Natural killer cell treated with Interleukin-12 subunit alpha and Interleukin-12 subunit beta and Interleukin-15 and Interleukin-18, amount 100 ng/mL, for 72 hours (primary cell): ENCODE measurements around the gene KDM6A. TPM values are rescaled to one million over a fixed set of nuclear protein-coding genes. Genes with fewer than 3 reads are reported as not detected.
"Not testable (repeated sequence)": the region's sequence is repeated elsewhere in the genome, so short reads cannot be mapped to it uniquely, and the experiment has no call there.

Experiments used
- ATAC-seq, 2 donors: fragments of 150-1000 bp; cut with Tn5 transposase in 1 of 2; sonication (Bioruptor Pico), chemical (Tn5 transposase) in 1 of 2; 2 replicates each; pipeline ENCODE4 v1.10.0; 2021
- DNase-seq: peaks from one replicate; pipeline ENCODE4 v3.0.0; 2022; ENCODE audit warnings: low spot score
- H3K27ac Mint-ChIP-seq, 2 donors: 1 replicate in 1 of 2; 2 replicates in 1 of 2; pipeline ENCODE4 v1.8.0; 2022; ENCODE audit warnings: mixed read lengths in 2 of 2, mild to moderate bottlenecking in 1 of 2, moderate library complexity in 1 of 2
- H3K27me3 Mint-ChIP-seq, 2 donors: 1 replicate in 1 of 2; 2 replicates in 1 of 2; pipeline ENCODE4 v1.8.0; 2022; ENCODE audit warnings: mixed read lengths in 2 of 2
- H3K36me3 Mint-ChIP-seq: one replicate; pipeline ENCODE4 v1.8.0; 2022; ENCODE audit warnings: mixed read lengths
- H3K4me1 Mint-ChIP-seq, 2 donors: 1 replicate in 1 of 2; 2 replicates in 1 of 2; pipeline ENCODE4 v1.8.0; 2022; ENCODE audit warnings: low read depth in 2 of 2, mixed read lengths in 2 of 2, mild to moderate bottlenecking in 1 of 2
- H3K4me3 Mint-ChIP-seq: one replicate; pipeline ENCODE4 v1.8.0; 2022; ENCODE audit warnings: mixed read lengths
- H3K9me3 Mint-ChIP-seq: 2 replicates; pipeline ENCODE4 v1.8.0; 2022; ENCODE audit warnings: mixed read lengths
- total RNA-seq, 2 donors: library from RNA; stranded (reverse); gene quantifications; one replicate each; pipeline ENCODE4 v1.2.3, GENCODE V29; 2022

The KDM6A gene
- total RNA-seq, 2 donors from 2014 or later: 31.9 to 68.6 TPM

- ATAC-seq (peak; percentile 40 to 43), DNase-seq (no peak)
- Mint-ChIP-seq H3K36me3 (no peaks in the 10 kb centered on the region), H3K9me3 (peaks cover 2% of the 10 kb centered on the region), H3K27me3 (no peaks in the 10 kb centered on the region), H3K4me3 (peak overlapping the region; percentile 55), H3K4me1 (peaks cover 27 to 47% of the 10 kb centered on the region in 2 donors), H3K27ac (peak overlapping the region; percentile 60)
Measured at GRCh38 chrX:44914532-44915198, 41.7 kb downstream of the KDM6A start.

GRCh38 chrX:44915361-44915868 lies 42.4 kb downstream of the KDM6A start:
- Mint-ChIP-seq H3K9me3 (peaks cover 2% of the 10 kb centered on the region), H3K4me1 (peaks cover 25 to 52% of the 10 kb centered on the region in 2 donors), H3K36me3 (no peaks in the 10 kb centered on the region), H3K27ac (peak overlapping the region in 1 of 2 donors; percentile 60), H3K4me3 (peak overlapping the region; percentile 55), H3K27me3 (no peaks in the 10 kb centered on the region)
- ATAC-seq (peak; percentile 44 to 73), DNase-seq (no peak)

GRCh38 chrX:44918722-44919121 lies 45.7 kb downstream of the KDM6A start:
- Mint-ChIP-seq H3K4me1 (peaks cover 38 to 63% of the 10 kb centered on the region in 2 donors), H3K27ac (peak overlapping the region in 1 of 2 donors; percentile 66), H3K4me3 (no peak overlapping the region), H3K36me3 (no peaks in the 10 kb centered on the region), H3K9me3 (peaks cover 2% of the 10 kb centered on the region), H3K27me3 (no peaks in the 10 kb centered on the region)
- ATAC-seq: no peak
- no peak for DNase-seq

GRCh38 chrX:44922980-44923379 lies 50.0 kb downstream of the KDM6A start:
- H3K27me3 Mint-ChIP-seq: no peaks in the 10 kb centered on the region
- DNase-seq: no peak
- H3K27ac Mint-ChIP-seq: peak overlapping the region; percentile 31 to 73
- peak overlapping the region; percentile 75 for H3K4me3 Mint-ChIP-seq
- H3K36me3 Mint-ChIP-seq: no peaks in the 10 kb centered on the region
- peak; percentile 62 to 70 for ATAC-seq
- H3K4me1 Mint-ChIP-seq: peaks cover 43 to 63% of the 10 kb centered on the region in 2 donors
- peaks cover 2% of the 10 kb centered on the region for H3K9me3 Mint-ChIP-seq

GRCh38 chrX:44927398-44927797 lies 54.4 kb downstream of the KDM6A start:
- DNase-seq (no peak), ATAC-seq (no peak)
- Mint-ChIP-seq H3K27ac (peak overlapping the region in 1 of 2 donors; percentile 35), H3K27me3 (no peaks in the 10 kb centered on the region), H3K4me3 (no peak overlapping the region), H3K4me1 (peaks cover 40 to 58% of the 10 kb centered on the region in 2 donors), H3K36me3 (no peaks in the 10 kb centered on the region), H3K9me3 (no peaks in the 10 kb centered on the region)

GRCh38 chrX:44931441-44931973 lies 58.5 kb downstream of the KDM6A start:
- Mint-ChIP-seq H3K27me3 (no peaks in the 10 kb centered on the region), H3K27ac (no peak overlapping the region), H3K4me3 (no peak overlapping the region), H3K4me1 (peaks cover 36 to 61% of the 10 kb centered on the region in 2 donors), H3K9me3 (no peaks in the 10 kb centered on the region), H3K36me3 (no peaks in the 10 kb centered on the region)
- ATAC-seq (peak in 1 of 2 donors; percentile 58), DNase-seq (no peak)

- H3K4me1 Mint-ChIP-seq: peaks cover 37 to 59% of the 10 kb centered on the region in 2 donors
- no peak overlapping the region for H3K27ac Mint-ChIP-seq
- H3K36me3 Mint-ChIP-seq: no peaks in the 10 kb centered on the region
Measured at GRCh38 chrX:44935172-44935571, 62.2 kb downstream of the KDM6A start.

GRCh38 chrX:44935640-44936039 lies 62.7 kb downstream of the KDM6A start:
- DNase-seq (no peak), ATAC-seq (no peak)
- Mint-ChIP-seq H3K27ac (no peak overlapping the region), H3K4me3 (no peak overlapping the region), H3K4me1 (peaks cover 37 to 59% of the 10 kb centered on the region in 2 donors), H3K27me3 (no peaks in the 10 kb centered on the region), H3K9me3 (no peaks in the 10 kb centered on the region), H3K36me3 (no peaks in the 10 kb centered on the region)

More at GRCh38 chrX:44935172-44935571, 62.2 kb downstream of the KDM6A start:
- H3K27me3 Mint-ChIP-seq: no peaks in the 10 kb centered on the region
- no peak overlapping the region for H3K4me3 Mint-ChIP-seq
- no peaks in the 10 kb centered on the region for H3K9me3 Mint-ChIP-seq
- no peak for DNase-seq
- ATAC-seq: no peak

- no peak for ATAC-seq
- Mint-ChIP-seq H3K4me3 (no peak overlapping the region), H3K9me3 (no peaks in the 10 kb centered on the region), H3K27ac (peak overlapping the region in 1 of 2 donors; percentile 60), H3K36me3 (no peaks in the 10 kb centered on the region), H3K4me1 (peaks cover 36 to 54% of the 10 kb centered on the region in 2 donors), H3K27me3 (no peaks in the 10 kb centered on the region)
- no peak for DNase-seq
Measured at GRCh38 chrX:44937606-44938005, 64.6 kb downstream of the KDM6A start.

- peak overlapping the region in 1 of 2 donors; percentile 60 for H3K27ac Mint-ChIP-seq
- peaks cover 36 to 54% of the 10 kb centered on the region in 2 donors for H3K4me1 Mint-ChIP-seq
- DNase-seq: no peak
- H3K36me3 Mint-ChIP-seq: no peaks in the 10 kb centered on the region
- no peak for ATAC-seq
- no peaks in the 10 kb centered on the region for H3K9me3 Mint-ChIP-seq
- H3K27me3 Mint-ChIP-seq: no peaks in the 10 kb centered on the region
- H3K4me3 Mint-ChIP-seq: no peak overlapping the region
Measured at GRCh38 chrX:44938111-44938510, 65.1 kb downstream of the KDM6A start.

GRCh38 chrX:44940541-44940940 lies 67.6 kb downstream of the KDM6A start:
- not testable (repeated sequence) for ATAC-seq, H3K27ac Mint-ChIP-seq, H3K4me3 Mint-ChIP-seq, H3K36me3 Mint-ChIP-seq, H3K9me3 Mint-ChIP-seq, DNase-seq, H3K27me3 Mint-ChIP-seq
- peaks cover 25 to 40% of the 10 kb centered on the region in 2 donors for H3K4me1 Mint-ChIP-seq

- H3K36me3 Mint-ChIP-seq: no peaks in the 10 kb centered on the region
- no peaks in the 10 kb centered on the region for H3K27me3 Mint-ChIP-seq
- H3K4me3 Mint-ChIP-seq: no peak overlapping the region
- H3K9me3 Mint-ChIP-seq: no peaks in the 10 kb centered on the region
- peaks cover 22 to 31% of the 10 kb centered on the region in 2 donors for H3K4me1 Mint-ChIP-seq
- ATAC-seq (no peak), DNase-seq (no peak)
- no peak overlapping the region for H3K27ac Mint-ChIP-seq
Measured at GRCh38 chrX:44943007-44943406, 70.0 kb downstream of the KDM6A start.

GRCh38 chrX:44944894-44945293 lies 71.9 kb downstream of the KDM6A start:
- ATAC-seq (no peak), DNase-seq (no peak)
- Mint-ChIP-seq H3K9me3 (no peaks in the 10 kb centered on the region), H3K4me3 (no peak overlapping the region), H3K27me3 (no peaks in the 10 kb centered on the region), H3K4me1 (peaks cover 12 to 20% of the 10 kb centered on the region in 2 donors), H3K27ac (peak overlapping the region in 1 of 2 donors; percentile 43), H3K36me3 (no peaks in the 10 kb centered on the region)

- DNase-seq (no peak), ATAC-seq (peak in 1 of 2 donors; percentile 90)
- Mint-ChIP-seq H3K4me3 (no peak overlapping the region), H3K27ac (no peak overlapping the region), H3K36me3 (no peaks in the 10 kb centered on the region), H3K4me1 (peaks cover 18 to 25% of the 10 kb centered on the region in 2 donors), H3K27me3 (no peaks in the 10 kb centered on the region), H3K9me3 (no peaks in the 10 kb centered on the region)
Measured at GRCh38 chrX:44945736-44946135, 72.7 kb downstream of the KDM6A start.
